K562 (cell line): ENCODE measurements around the gene PHF12. TPM values are rescaled to one million over a fixed set of nuclear protein-coding genes. Genes with fewer than 3 reads are reported as not detected.

Source experiments
- AFF1 ChIP-seq, 2 experiments: fragments of 450-650 bp; IDR thresholded peaks; 2 replicates each; pipeline ENCODE4 v1.6.1; 2018; ENCODE audit warnings: mild to moderate bottlenecking in 2 of 2, low read depth in 1 of 2; ENCODE audit not compliant: partially characterized antibody in 2 of 2
- BRF2 ChIP-seq: IDR thresholded peaks from 3 replicates; pipeline ENCODE4 v1.6.1; 2011; ENCODE audit warnings: borderline replicate concordance, mild to moderate bottlenecking; ENCODE audit not compliant: insufficient read length, insufficient read depth
- ETV1 ChIP-seq: fragments of 450-650 bp; conservative IDR thresholded peaks from 2 replicates; pipeline ENCODE4 v1.6.1; 2016; ENCODE audit warnings: missing genetic modification characterization, control low read depth, low read depth, missing compliant biosample characterization
- FOS ChIP-seq: IDR thresholded peaks from 3 replicates; pipeline ENCODE4 v1.6.1; 2011; ENCODE audit not compliant: insufficient read length; ENCODE audit errors: extremely low read depth
- FOXJ3 ChIP-seq: sonication (generic); formaldehyde crosslinking; IDR thresholded peaks from 2 replicates; pipeline ENCODE4 v1.4.0; 2020; ENCODE audit warnings: mild to moderate bottlenecking, missing genetic modification reagents
- FOXK2 ChIP-seq, 2 experiments: fragments of 450-650 bp; IDR thresholded peaks in 1 of 2; conservative IDR thresholded peaks in 1 of 2; 2 replicates each; pipeline ENCODE4 v1.6.1; 2016; ENCODE audit warnings: low read depth in 2 of 2, mild to moderate bottlenecking in 1 of 2
- HDAC2 ChIP-seq: fragments of 450-650 bp; IDR thresholded peaks from 2 replicates; pipeline ENCODE4 v1.6.1; 2016; ENCODE audit warnings: mild to moderate bottlenecking
- L3MBTL2 ChIP-seq: fragments of 450-650 bp; IDR thresholded peaks from 2 replicates; pipeline ENCODE4 v1.6.1; 2016; ENCODE audit warnings: mild to moderate bottlenecking, moderate library complexity
- NR3C1 ChIP-seq: sonication (generic); formaldehyde crosslinking; IDR thresholded peaks from 2 replicates; pipeline ENCODE4 v1.8.1; 2022; ENCODE audit warnings: missing genetic modification reagents
- NR4A1 ChIP-seq, 2 experiments: fragments of 250-450 bp in 1 of 2; fragments of 450-650 bp in 1 of 2; sonication (Bioruptor Pico) in 1 of 2; IDR thresholded peaks; 2 replicates each; pipeline versions ENCODE4 v1.4.0 to v1.6.1; 2016 to 2020; ENCODE audit warnings: mild to moderate bottlenecking in 2 of 2, missing compliant biosample characterization in 1 of 2, missing genetic modification characterization in 1 of 2, moderate library complexity in 1 of 2
- RERE ChIP-seq: sonication (generic); formaldehyde crosslinking; IDR thresholded peaks from 2 replicates; pipeline ENCODE4 v1.8.0; 2023; ENCODE audit warnings: missing genetic modification reagents, mild to moderate bottlenecking, borderline replicate concordance
- SRSF7 ChIP-seq: fragments of 200-400 bp; formaldehyde crosslinking; optimal IDR thresholded peaks from 2 replicates; pipeline ENCODE3; 2017; ENCODE audit warnings: mild to moderate bottlenecking, low read depth, low read length
- SUPT5H ChIP-seq: fragments of 450-650 bp; IDR thresholded peaks from 2 replicates; pipeline ENCODE4 v1.6.1; 2016
- polyA plus RNA-seq, 8 experiments: library from polyadenylated mRNA; depleted of rRNA in 4 of 8; stranded (reverse) in 5 of 8; unstranded in 3 of 8; fragments of >200 nt; fragmentation: Nextera tagmentation in 2 of 8; fragmentation: Illumina TruSeq in 1 of 8; extraction: Ambion mirVana in 2 of 8; extraction: Trizol in 1 of 8; gene quantifications; 2 replicates each; pipeline versions ENCODE4 v1.2.1 to v1.2.3, GENCODE V29; 2011 to 2014; ENCODE audit warnings: inconsistent platforms in 1 of 8, missing spikeins in 1 of 8
- total RNA-seq, 7 experiments: library from RNA; depleted of rRNA in 6 of 7; stranded (reverse); fragments of >200 nt in 6 of 7; fragmentation: Illumina TruSeq in 2 of 7; extraction: Trizol in 2 of 7; gene quantifications; 2 replicates each; pipeline versions ENCODE4 v1.2.1 to v1.2.3, GENCODE V29; 2011 to 2021; ENCODE audit warnings: low replicate concordance in 1 of 7

The PHF12 gene
- total and polyA plus RNA-seq, 9 of the 15 experiments (the other 6 are each of a cell fraction or from before 2014, with no cell fraction given) = 0.82 to 31.3 (median 13.5) TPM

GRCh38 chr17:28860363-28860808, 90.9 kb downstream of the PHF12 start (continued):
- TF ChIP-seq RERE (CRISPR knock-in tag) = no peak
- TF ChIP-seq ETV1 (tag) = peak; percentile 50
- peak in 1 of 2 experiments; percentile 20 for TF ChIP-seq AFF1 (IDR thresholded peaks at IDR 0.05; ENCODE audit: low read depth in 1 of 2, partially characterized antibody in 2 of 2)
- TF ChIP-seq BRF2 = no peak
- TF ChIP-seq SUPT5H = peak; percentile 45
- TF ChIP-seq FOXK2 (conservative IDR thresholded peaks at IDR 0.05 in 1 of 2, IDR thresholded peaks at IDR 0.05 in 1 of 2; ENCODE audit: low read depth in 2 of 2) = peak; percentile 91 to 93
- TF ChIP-seq FOXJ3 (CRISPR knock-in tag) = no peak
- TF ChIP-seq NR3C1 (CRISPR knock-in tag) = no peak
- no peak for TF ChIP-seq NR4A1 (CRISPR knock-in tag; IDR thresholded peaks at IDR 0.05)
- TF ChIP-seq NR4A1 (tag; IDR thresholded peaks at IDR 0.05) = peak; percentile 87
- TF ChIP-seq L3MBTL2 = peak; percentile 92
- no peak for TF ChIP-seq SRSF7
- 0 out of 2 replicates have a peak, but pooled peaks have one; percentile 43 for TF ChIP-seq HDAC2
- peak; percentile 76 for TF ChIP-seq FOS
